HepG2 (cell line): ENCODE measurements around the gene CAVIN2.

Experiments used
- FOXJ3 ChIP-seq: sonication (generic); formaldehyde crosslinking; IDR thresholded peaks from 2 replicates; pipeline ENCODE4 v1.4.0; 2020; ENCODE audit warnings: missing genetic modification reagents, mild to moderate bottlenecking, borderline replicate concordance
- MXI1 ChIP-seq: IDR thresholded peaks from 3 replicates; pipeline ENCODE4 v1.6.1; 2012; ENCODE audit warnings: low read depth, low read length, inconsistent platforms, borderline replicate concordance
- ZBTB26 ChIP-seq: IDR thresholded peaks from 2 replicates; pipeline ENCODE4 v1.6.1; 2016; ENCODE audit warnings: missing compliant biosample characterization, missing genetic modification reagents, borderline replicate concordance
- ZBTB33 ChIP-seq: sonication (generic); formaldehyde crosslinking; IDR thresholded peaks from 2 replicates; pipeline ENCODE4 v1.4.0; 2020; ENCODE audit warnings: missing genetic modification reagents

- TF ChIP-seq ZBTB33 (no peak), FOXJ3 (CRISPR knock-in tag) (no peak), ZBTB26 (no peak), MXI1 (no peak)
Observed at GRCh38 chr2:191860760-191861466, 14.0 kb upstream of the CAVIN2 start.
